Lower leg skin (tissue), 3 donors: ENCODE measurements around the gene DECR2.

Source experiments
- CTCF ChIP-seq, 3 donors: fragments of 450-650 bp; IDR thresholded peaks; one replicate each; pipeline ENCODE4 v1.5.1; 2016; ENCODE audit warnings: antibody characterized with exemption in 3 of 3, mild to moderate bottlenecking in 3 of 3, moderate library complexity in 2 of 3
- POLR2A ChIP-seq, 2 donors: fragments of 450-650 bp; IDR thresholded peaks; one replicate each; pipeline ENCODE4 v1.6.1; 2016 to 2017; ENCODE audit warnings: antibody characterized with exemption in 2 of 2, mild to moderate bottlenecking in 1 of 2, moderate library complexity in 1 of 2

GRCh38 chr16:379961-380761 lies 21.5 kb upstream of the DECR2 start:
- TF ChIP-seq CTCF (IDR thresholded peaks at IDR 0.05) (no peak), POLR2A (IDR thresholded peaks at IDR 0.05) (no peak)
